ENCODE measurements around the gene FAM81A.

- no peak for TF ChIP-seq CTCF (conservative IDR thresholded peaks at IDR 0.05)
- TF ChIP-seq ZFX (IDR thresholded peaks at IDR 0.05) = no peak
These were observed 45.7 kb upstream of the FAM81A start for GRCh38 chr15:59392299-59392698.
